SK-N-MC (cell line): Measurements from ENCODE around the gene ADGRD2.

Experiments used
- DNase-seq: peaks from one replicate; pipeline ENCODE4 v3.0.0-alpha.2; 2011; ENCODE audit warnings: low read depth, low spot score
- H3K27ac ChIP-seq: fragments of 200-600 bp; sonication (generic); 2 replicates; pipeline ENCODE4 v1.5.1; 2016; ENCODE audit warnings: mixed run types
- H3K36me3 ChIP-seq: fragments of 200-600 bp; sonication (generic); 2 replicates; pipeline ENCODE4 v1.6.1; 2017; ENCODE audit warnings: antibody characterized with exemption, low read length, mixed read lengths; ENCODE audit not compliant: insufficient read depth
- H3K4me3 ChIP-seq: fragments of 200-600 bp; sonication (generic); 2 replicates; pipeline ENCODE4 v1.5.1; 2016
- H3K9ac ChIP-seq: fragments of 200-600 bp; sonication (generic); 2 replicates; pipeline ENCODE4 v1.8.0; 2017; ENCODE audit warnings: mixed run types, mixed read lengths; ENCODE audit not compliant: insufficient read length
- H3K9me3 ChIP-seq: fragments of 200-600 bp; sonication (generic); 2 replicates; pipeline ENCODE4 v1.6.1; 2017; ENCODE audit warnings: low read depth, mild to moderate bottlenecking, antibody characterized with exemption, low read length, moderate library complexity, mixed read lengths
- EZH2 ChIP-seq: fragments of 200-600 bp; sonication (generic); IDR thresholded peaks from one replicate; pipeline ENCODE4 v1.6.1; 2017; ENCODE audit warnings: antibody characterized with exemption
- FOXP2 ChIP-seq: optimal IDR thresholded peaks from 2 replicates; pipeline ENCODE3; 2011; ENCODE audit warnings: mild to moderate bottlenecking, moderate library complexity; ENCODE audit not compliant: insufficient read depth; ENCODE audit errors: extremely low read length, control extremely low read depth
- POLR2AphosphoS5 ChIP-seq: IDR thresholded peaks from 2 replicates; pipeline ENCODE4 v1.6.1; 2012; ENCODE audit warnings: mild to moderate bottlenecking, low read depth, low read length, borderline replicate concordance

The ADGRD2 gene

DNA sequence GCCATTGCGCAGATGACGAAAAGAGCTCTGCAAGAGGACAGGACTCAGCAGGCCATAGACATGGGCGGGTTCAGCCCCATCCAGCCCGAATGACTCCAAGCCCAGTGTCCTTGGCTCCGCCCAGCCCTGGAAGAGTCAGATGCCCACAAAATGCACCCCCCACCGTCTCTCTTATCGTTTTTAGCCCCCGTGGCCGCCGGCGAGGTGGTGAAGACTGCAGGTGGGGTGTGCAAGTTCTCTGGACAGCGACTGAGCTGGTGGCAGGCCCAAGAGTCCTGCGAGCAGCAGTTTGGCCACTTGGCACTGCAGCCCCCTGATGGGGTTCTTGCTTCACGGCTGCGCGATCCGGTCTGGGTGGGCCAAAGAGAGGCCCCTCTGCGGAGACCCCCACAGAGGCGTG is 2.1 kb downstream of the ADGRD2 start:
- Histone ChIP-seq H3K36me3 (no peaks in the 10 kb centered on the region), H3K27ac (no peak overlapping the region), H3K9me3 (no peaks in the 10 kb centered on the region), H3K9ac (no peak overlapping the region), H3K4me3 (no peak overlapping the region)
- TF ChIP-seq POLR2AphosphoS5, result no peak
- no peak for TF ChIP-seq EZH2
- no peak for TF ChIP-seq FOXP2
- no peak for DNase-seq

DNA sequence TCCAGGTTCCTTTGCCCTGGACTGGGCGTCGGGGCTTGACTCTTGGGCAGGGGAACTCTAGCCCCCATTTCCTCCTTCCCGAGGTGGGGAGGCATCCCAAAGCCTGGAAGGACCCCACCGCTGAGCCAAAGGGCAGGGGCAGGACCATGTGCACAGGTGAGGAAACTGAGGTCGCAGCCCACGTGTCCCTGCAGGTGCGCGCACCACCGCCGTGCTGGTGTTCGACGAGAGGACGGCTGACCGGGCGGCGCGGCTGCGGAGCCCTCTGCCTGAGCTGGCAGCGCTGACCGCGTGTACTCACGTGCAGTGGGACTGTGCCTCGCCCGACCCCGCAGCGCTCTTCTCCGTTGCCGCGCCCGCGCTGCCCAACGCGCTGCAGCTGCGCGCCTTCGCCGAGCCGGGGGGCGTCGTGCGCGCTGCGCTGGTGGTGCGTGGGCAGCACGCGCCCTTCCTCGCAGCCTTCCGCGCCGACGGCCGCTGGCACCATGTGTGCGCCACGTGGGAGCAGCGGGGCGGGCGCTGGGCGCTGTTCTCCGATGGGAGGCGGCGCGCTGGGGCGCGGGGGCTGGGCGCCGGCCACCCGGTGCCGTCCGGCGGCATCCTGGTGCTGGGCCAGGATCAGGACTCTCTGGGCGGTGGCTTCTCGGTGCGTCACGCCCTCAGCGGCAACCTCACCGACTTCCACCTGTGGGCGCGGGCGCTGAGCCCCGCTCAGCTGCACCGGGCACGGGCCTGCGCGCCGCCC is 2.8 kb downstream of the ADGRD2 start:
- H3K36me3 ChIP-seq, result no peaks in the 10 kb centered on the region
- no peak overlapping the region for H3K9ac ChIP-seq
- no peak overlapping the region for H3K27ac ChIP-seq
- H3K9me3 ChIP-seq, result no peaks in the 10 kb centered on the region
- TF ChIP-seq POLR2AphosphoS5 (no peak), EZH2 (no peak), FOXP2 (no peak)
- peak overlapping the region; percentile 54 for H3K4me3 ChIP-seq
- no peak for DNase-seq

DNA sequence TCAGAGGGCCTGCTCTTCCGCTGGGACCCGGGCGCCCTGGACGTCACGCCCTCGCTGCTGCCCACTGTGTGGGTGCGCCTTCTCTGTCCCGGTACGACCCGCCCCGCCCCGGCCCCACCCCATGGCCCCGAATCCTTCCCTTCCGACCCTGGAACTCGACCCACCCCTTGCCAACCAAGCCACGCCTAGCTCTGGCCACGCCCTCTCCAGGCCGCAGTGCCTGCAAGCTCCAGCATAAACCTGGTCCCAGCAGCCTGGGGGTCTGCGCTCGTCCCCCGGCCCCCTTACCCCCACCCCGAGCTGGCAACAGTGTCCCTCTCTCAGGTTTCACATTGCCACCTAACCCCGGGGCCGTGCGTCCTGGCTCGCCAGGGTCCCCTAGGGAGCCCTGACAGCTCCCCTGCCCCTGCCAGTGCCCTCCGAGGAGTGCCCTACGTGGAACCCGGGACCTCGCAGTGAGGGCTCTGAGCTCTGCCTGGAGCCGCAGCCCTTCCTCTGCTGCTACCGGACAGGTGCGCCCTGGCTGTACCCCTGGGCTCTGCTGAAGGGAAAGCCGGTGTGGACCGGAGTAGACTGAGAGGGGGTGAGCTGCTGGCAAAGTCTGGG is 3.4 kb downstream of the ADGRD2 start:
- Histone ChIP-seq H3K36me3 (no peaks in the 10 kb centered on the region), H3K27ac (no peak overlapping the region), H3K9ac (no peak overlapping the region), H3K9me3 (no peaks in the 10 kb centered on the region), H3K4me3 (peak overlapping the region; percentile 54)
- TF ChIP-seq EZH2, result no peak
- TF ChIP-seq FOXP2, result no peak
- no peak for TF ChIP-seq POLR2AphosphoS5
- no peak for DNase-seq

DNA sequence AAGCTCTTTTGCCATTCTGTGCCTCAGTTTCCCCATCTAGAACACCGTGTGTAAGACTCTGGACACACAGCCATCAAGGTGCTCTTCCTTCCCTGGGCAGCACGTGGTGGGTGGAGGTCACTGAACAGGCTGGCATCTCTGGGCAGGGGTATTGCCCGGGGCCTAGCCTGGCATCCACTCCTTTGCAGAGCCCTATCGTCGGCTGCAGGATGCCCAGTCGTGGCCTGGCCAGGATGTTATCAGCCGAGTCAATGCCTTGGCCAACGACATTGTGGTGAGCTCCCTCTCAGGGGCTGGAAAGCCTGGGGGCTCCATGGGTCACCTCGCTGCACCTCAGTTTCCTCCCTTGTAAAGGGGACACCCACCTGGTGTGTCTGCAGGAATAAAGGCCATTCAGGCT is 4.0 kb downstream of the ADGRD2 start:
- no peak overlapping the region for H3K4me3 ChIP-seq
- no peak overlapping the region for H3K27ac ChIP-seq
- no peak for TF ChIP-seq EZH2
- no peak for TF ChIP-seq FOXP2
- no peak overlapping the region for H3K9ac ChIP-seq
- no peaks in the 10 kb centered on the region for H3K9me3 ChIP-seq
- H3K36me3 ChIP-seq, result no peaks in the 10 kb centered on the region
- no peak for DNase-seq

DNA sequence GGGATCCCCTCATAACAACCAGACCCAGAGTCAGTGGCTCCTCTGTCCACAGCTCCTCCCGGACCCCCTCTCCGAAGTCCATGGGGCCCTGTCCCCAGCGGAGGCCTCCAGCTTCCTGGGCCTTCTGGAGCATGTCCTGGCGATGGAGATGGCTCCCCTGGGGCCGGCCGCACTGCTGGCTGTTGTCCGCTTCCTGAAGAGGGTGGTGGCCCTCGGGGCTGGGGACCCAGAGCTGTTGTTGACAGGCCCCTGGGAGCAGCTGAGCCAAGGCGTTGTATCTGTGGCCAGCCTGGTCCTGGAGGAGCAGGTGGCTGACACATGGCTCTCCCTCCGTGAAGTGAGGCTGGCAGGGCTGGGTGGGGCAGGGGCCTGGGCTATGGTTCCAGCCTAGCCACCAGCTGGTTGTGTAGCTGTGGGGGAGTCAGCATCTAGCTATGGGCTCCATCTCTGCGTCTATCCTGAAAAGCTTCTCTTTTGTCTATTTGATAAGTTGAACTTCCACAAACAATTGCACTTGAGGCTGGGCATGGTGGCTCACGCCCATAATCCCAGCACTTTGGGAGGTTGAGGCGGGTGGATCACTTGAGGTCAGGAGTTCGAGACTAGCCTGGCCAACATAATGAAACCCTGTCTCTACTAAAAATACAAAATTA is 4.7 kb downstream of the ADGRD2 start:
- no peaks in the 10 kb centered on the region for H3K9me3 ChIP-seq

DNA sequence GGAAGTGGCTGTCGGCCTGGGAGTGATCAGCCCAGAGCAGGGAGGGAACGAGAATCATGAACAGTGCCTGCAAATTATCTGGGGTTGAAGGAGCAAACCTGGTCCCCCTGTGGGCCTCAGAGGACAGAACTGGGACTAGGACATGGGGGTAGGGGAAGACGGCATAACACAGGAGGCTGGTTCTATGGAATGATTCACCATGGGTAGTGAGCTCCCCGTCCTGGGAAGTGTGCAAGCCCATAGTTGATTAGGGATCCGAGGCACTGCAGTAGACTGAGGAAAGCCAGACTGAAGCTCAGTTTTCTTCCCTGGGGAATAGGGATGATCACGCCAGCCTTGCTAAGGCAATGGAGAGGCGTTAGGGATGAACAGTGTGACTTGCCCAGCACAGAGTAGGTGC is 5.6 kb downstream of the ADGRD2 start:
- H3K9ac ChIP-seq, result no peak overlapping the region
- TF ChIP-seq EZH2 (no peak), FOXP2 (no peak), POLR2AphosphoS5 (no peak)
- H3K27ac ChIP-seq, result no peak overlapping the region
- H3K9me3 ChIP-seq, result no peaks in the 10 kb centered on the region
- no peaks in the 10 kb centered on the region for H3K36me3 ChIP-seq
- DNase-seq, result no peak
- no peak overlapping the region for H3K4me3 ChIP-seq

More for the DNA sequence above, 4.7 kb downstream of the ADGRD2 start:
- no peak overlapping the region for H3K9ac ChIP-seq
- no peaks in the 10 kb centered on the region for H3K36me3 ChIP-seq
- no peak overlapping the region for H3K27ac ChIP-seq
- H3K4me3 ChIP-seq, result no peak overlapping the region
- TF ChIP-seq FOXP2 (no peak), POLR2AphosphoS5 (no peak), EZH2 (no peak)
- no peak for DNase-seq

DNA sequence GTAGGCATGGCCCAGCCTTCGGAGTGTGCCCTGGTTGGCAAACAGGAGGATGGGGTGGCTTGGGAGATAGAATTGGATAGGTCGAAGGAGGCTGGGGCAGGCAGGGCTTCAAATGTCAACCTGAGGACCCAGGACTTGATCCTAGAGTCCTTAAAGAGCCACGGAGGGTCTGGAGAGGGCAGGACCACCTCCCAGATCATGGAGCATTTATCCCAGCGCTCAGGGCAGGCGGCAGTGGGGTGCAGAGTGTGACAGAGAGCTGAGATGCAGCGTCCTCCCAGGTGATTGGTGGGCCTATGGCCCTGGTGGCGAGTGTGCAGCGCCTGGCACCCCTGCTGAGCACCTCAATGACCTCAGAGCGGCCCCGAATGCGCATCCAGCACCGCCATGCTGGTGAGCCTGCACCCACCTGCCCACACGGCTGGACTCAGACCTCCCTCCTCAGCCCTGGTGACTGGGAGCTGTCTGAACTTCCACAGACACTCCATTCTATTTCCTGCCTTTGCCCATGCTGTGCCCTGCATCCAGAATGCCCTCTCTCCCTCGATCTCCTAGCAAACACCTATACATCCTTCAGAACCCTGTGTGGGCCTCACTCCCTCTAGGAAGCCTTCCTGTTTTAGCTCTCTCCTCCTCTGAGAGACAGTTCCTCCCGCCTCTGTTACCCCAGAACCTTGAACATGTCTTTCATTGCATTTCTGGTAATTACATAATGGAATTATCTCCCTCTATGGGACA is 6.3 kb downstream of the ADGRD2 start:
- TF ChIP-seq FOXP2 (no peak), EZH2 (no peak), POLR2AphosphoS5 (no peak)
- no peak for DNase-seq
- H3K36me3 ChIP-seq, result no peaks in the 10 kb centered on the region
- H3K27ac ChIP-seq, result no peak overlapping the region
- H3K9me3 ChIP-seq, result no peaks in the 10 kb centered on the region
- no peak overlapping the region for H3K9ac ChIP-seq
- H3K4me3 ChIP-seq, result no peak overlapping the region

DNA sequence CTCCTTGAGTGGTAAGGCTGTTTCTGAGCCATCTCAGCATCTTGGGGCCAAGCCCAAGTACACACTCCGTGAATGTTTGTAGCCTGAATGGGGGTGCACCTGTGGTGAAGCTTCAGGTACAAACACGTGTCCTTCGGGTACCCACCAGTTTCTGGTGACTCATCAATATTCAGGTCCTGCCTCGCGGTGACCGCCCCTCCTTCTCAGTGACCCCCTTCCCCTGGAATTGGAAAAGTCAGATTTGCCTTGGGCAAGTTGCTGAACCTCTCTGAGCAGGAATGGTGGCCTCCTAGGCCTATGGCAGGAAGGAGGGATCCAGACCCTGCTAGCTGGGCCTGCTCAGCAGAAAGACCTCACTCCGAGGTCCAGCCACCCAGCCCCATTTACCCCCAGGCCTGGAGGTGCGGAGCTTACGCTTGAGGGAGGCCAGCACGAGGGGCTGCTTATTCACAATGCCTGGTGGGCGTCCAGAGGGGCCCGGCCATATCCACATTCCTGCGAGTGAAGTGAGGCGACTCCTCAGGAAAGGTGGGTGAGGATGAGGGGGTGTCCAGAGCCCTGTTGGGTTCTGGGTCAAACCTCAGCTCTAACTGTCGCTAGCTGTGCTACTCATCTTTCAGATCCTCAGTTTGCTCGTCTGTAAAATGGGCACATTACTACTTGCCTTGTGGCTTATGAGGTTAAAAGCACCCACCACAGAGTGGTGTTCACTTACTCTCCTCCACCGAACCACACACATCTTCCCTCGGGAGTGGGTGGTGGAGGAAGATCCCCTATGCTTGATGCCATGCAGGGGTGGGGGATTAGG is 7.0 kb downstream of the ADGRD2 start:
- no peak overlapping the region for H3K9ac ChIP-seq
- H3K36me3 ChIP-seq, result no peaks in the 10 kb centered on the region
- H3K9me3 ChIP-seq, result no peaks in the 10 kb centered on the region
- H3K4me3 ChIP-seq, result no peak overlapping the region
- no peak for TF ChIP-seq POLR2AphosphoS5
- no peak for TF ChIP-seq FOXP2
- TF ChIP-seq EZH2, result no peak
- DNase-seq, result no peak
- no peak overlapping the region for H3K27ac ChIP-seq
